K562 (cell line): ENCODE results near the gene PCBP3. TPM values are rescaled to one million over a fixed set of nuclear protein-coding genes. Genes with fewer than 3 reads are reported as not detected.

ENCODE experiments used
- ATAC-seq: fragments of 200-7000 bp; cut with Tn5 transposase; 3 replicates; pipeline ENCODE4 v1.9.1; 2020; ENCODE audit warnings: moderate library complexity
- BruUV-seq: library from RNA; stranded (reverse); fragments of 400-500 nt; replicated peaks from 2 replicates; lab custom pipeline; 2021; lab: Mats Ljungman, UMichigan
- CTCF ChIA-PET: fragments of 300-600 bp; formaldehyde crosslinking; extraction: SDS; loops from one replicate; lab custom pipeline; 2021; ENCODE audit warnings: low intra/inter-chr PET ratio; lab: Yijun Ruan, JAX
- POLR2A ChIA-PET: fragments of 300-600, 350-650 bp; sonication (Branson Sonifier 250); formaldehyde crosslinking; extraction: SDS; loops from one replicate; lab custom pipeline; 2021; ENCODE audit warnings: antibody characterized with exemption, inconsistent platforms; lab: Yijun Ruan, JAX
- DNase-seq, 4 experiments: peaks; one replicate each; pipeline versions ENCODE4 v3.0.0 to v3.0.0-alpha.2; 2011 to 2018; ENCODE audit warnings: low spot score in 3 of 4, mixed read lengths in 3 of 4; ENCODE audit errors: extremely low read depth in 1 of 4
- FAIRE-seq: peaks from 2 replicates; lab custom pipeline; 2011; peaks lifted over from hg19 to GRCh38; lab: Jason Lieb, UNC
- H2AFZ ChIP-seq: 2 replicates; pipeline ENCODE4 v1.6.0; 2011; ENCODE audit warnings: low read depth, low read length, control low read depth, inconsistent platforms
- H3K27ac ChIP-seq: fragments of 200-600 bp; 3 replicates; pipeline ENCODE4 v1.8.0; 2011; ENCODE audit warnings: low read depth, mild to moderate bottlenecking, control low read depth, inconsistent platforms, low read length, moderate library complexity, mixed read lengths; ENCODE audit errors: extremely low read depth
- H3K27me3 ChIP-seq, 2 experiments: fragments of 300-600 bp in 1 of 2; 2 replicates in 1 of 2; 3 replicates in 1 of 2; pipeline versions ENCODE4 v1.6.0 to v1.8.0; 2011; ENCODE audit warnings: inconsistent platforms in 2 of 2, low read length in 2 of 2, mild to moderate bottlenecking in 1 of 2, mixed read lengths in 1 of 2, moderate library complexity in 1 of 2; ENCODE audit not compliant: control insufficient read depth in 2 of 2, insufficient read depth in 2 of 2
- H3K36me3 ChIP-seq: fragments of 300-600 bp; 3 replicates; pipeline ENCODE4 v1.8.0; 2011; ENCODE audit warnings: mild to moderate bottlenecking, low read length, inconsistent platforms; ENCODE audit not compliant: control insufficient read depth, insufficient read depth
- H3K4me1 ChIP-seq, 2 experiments: fragments of 200-600 bp in 1 of 2; replicated peaks in 1 of 2; 2 replicates in 1 of 2; 3 replicates in 1 of 2; pipeline versions ENCODE4 v1.5.1 to v1.8.0; 2011; ENCODE audit warnings: inconsistent platforms in 2 of 2, low read length in 2 of 2, mild to moderate bottlenecking in 1 of 2, mixed read lengths in 1 of 2, moderate library complexity in 1 of 2; ENCODE audit not compliant: control insufficient read depth in 2 of 2, insufficient read depth in 2 of 2
- H3K4me2 ChIP-seq: 2 replicates; pipeline ENCODE4 v1.6.1; 2011; ENCODE audit warnings: low read length, control low read depth, inconsistent platforms, mixed read lengths; ENCODE audit not compliant: insufficient read depth
- H3K4me3 ChIP-seq: fragments of 200-600 bp; sonication (generic), shearing (Covaris generic); 2 replicates; pipeline ENCODE4 v1.5.1; 2016; ENCODE audit warnings: control low read depth, inconsistent platforms
- H3K79me2 ChIP-seq: fragments of 200-600 bp; 3 replicates; pipeline ENCODE4 v1.8.0; 2011; ENCODE audit warnings: low read length, inconsistent platforms; ENCODE audit not compliant: control insufficient read depth, insufficient read depth
- H3K9ac ChIP-seq, 2 experiments: 2 replicates each; pipeline versions ENCODE4 v1.6.0 to v1.6.1; 2011; ENCODE audit warnings: low read depth in 2 of 2, low read length in 2 of 2, control low read depth in 1 of 2, inconsistent platforms in 1 of 2, mild to moderate bottlenecking in 1 of 2, mixed read lengths in 1 of 2; ENCODE audit not compliant: insufficient read depth in 1 of 2
- H3K9me1 ChIP-seq: one replicate; pipeline ENCODE4 v1.6.0; 2011; ENCODE audit warnings: inconsistent platforms, mild to moderate bottlenecking, low read length, moderate library complexity; ENCODE audit not compliant: control insufficient read depth, insufficient read depth
- H3K9me3 ChIP-seq: replicated peaks from 2 replicates; pipeline ENCODE4 v1.5.1; 2011; ENCODE audit warnings: low read depth, low read length, inconsistent platforms; ENCODE audit not compliant: control insufficient read depth, insufficient read depth
- H4K20me1 ChIP-seq: replicated peaks from 2 replicates; pipeline ENCODE4 v1.6.1; 2011; ENCODE audit warnings: low read length, inconsistent platforms, mixed read lengths; ENCODE audit not compliant: control insufficient read depth, insufficient read depth
- ATF1 ChIP-seq, 2 experiments: fragments of 450-650 bp in 1 of 2; IDR thresholded peaks; 2 replicates each; pipeline ENCODE4 v1.6.1; 2016; ENCODE audit warnings: missing compliant biosample characterization in 1 of 2, missing genetic modification characterization in 1 of 2
- HDAC3 ChIP-seq: fragments of 450-650 bp; IDR thresholded peaks from 2 replicates; pipeline ENCODE4 v1.6.1; 2018; ENCODE audit warnings: borderline replicate concordance, mild to moderate bottlenecking, moderate library complexity; ENCODE audit not compliant: partially characterized antibody
- POLR2AphosphoS2 ChIP-seq: IDR thresholded peaks from 2 replicates; pipeline ENCODE4 v1.6.1; 2012; ENCODE audit warnings: low read length, improper control_type of control experiment
- RBM22 ChIP-seq: fragments of 200-400 bp; formaldehyde crosslinking; IDR thresholded peaks from 2 replicates; pipeline ENCODE4 v1.6.1; 2018; ENCODE audit warnings: low read length, low read depth; ENCODE audit not compliant: poor library complexity, severe bottlenecking
- RCOR1 ChIP-seq, 2 experiments: IDR thresholded peaks; 2 replicates each; pipeline ENCODE4 v1.6.1; 2012; ENCODE audit warnings: low read depth in 2 of 2, low read length in 2 of 2, borderline replicate concordance in 1 of 2, improper control_type of control experiment in 1 of 2
- REST ChIP-seq, 2 experiments: fragments of 450-650 bp; formaldehyde crosslinking in 1 of 2; IDR thresholded peaks; 2 replicates each; pipeline versions ENCODE4 v1.4.0 to v1.6.1; 2014 to 2020; ENCODE audit warnings: mild to moderate bottlenecking in 2 of 2, borderline replicate concordance in 1 of 2, low read depth in 1 of 2
- SMARCB1 ChIP-seq: IDR thresholded peaks from 2 replicates; pipeline ENCODE4 v1.6.1; 2011; ENCODE audit warnings: improper control_type of control experiment, low read depth; ENCODE audit not compliant: insufficient read length
- SMC3 ChIP-seq: conservative IDR thresholded peaks from 2 replicates; pipeline ENCODE4 v1.6.1; 2011; ENCODE audit warnings: low read depth, low read length, improper control_type of control experiment; ENCODE audit not compliant: insufficient read depth
- SNAPC5 ChIP-seq: fragments of 250-450 bp; sonication (Bioruptor Pico); IDR thresholded peaks from 2 replicates; pipeline ENCODE4 v1.8.0; 2021; ENCODE audit warnings: moderate library complexity, mild to moderate bottlenecking, inconsistent platforms
- XRCC5 ChIP-seq: fragments of 200-400 bp; formaldehyde crosslinking; IDR thresholded peaks from 2 replicates; pipeline ENCODE4 v1.6.1; 2017; ENCODE audit warnings: low read depth, mild to moderate bottlenecking, low read length
- ZKSCAN1 ChIP-seq: fragments of 150-350 bp; IDR thresholded peaks from 2 replicates; pipeline ENCODE4 v1.6.1; 2016; ENCODE audit warnings: low read depth, low read length
- ZNF239 ChIP-seq: fragments of 250-450 bp; sonication (Bioruptor Pico); IDR thresholded peaks from 2 replicates; pipeline ENCODE4 v1.4.0; 2020; ENCODE audit warnings: mild to moderate bottlenecking
- ZNF830 ChIP-seq: fragments of 250-450 bp; sonication (Bioruptor Pico); IDR thresholded peaks from 2 replicates; pipeline ENCODE4 v1.5.0; 2021; ENCODE audit warnings: mild to moderate bottlenecking
- WGBS: fragments of 100-300 bp; shearing (Covaris generic); methylation state at CpG from one replicate; pipeline ENCODE4 v1.1.6; 2016; ENCODE audit warnings: low coverage, mixed read lengths; ENCODE audit not compliant: insufficient coverage; ENCODE audit errors: missing lambda C conversion rate; 5-methylcytosine and 5-hydroxymethylcytosine counted together
- in situ Hi-C: fragments of 300-500 bp; cut with MboI; formaldehyde crosslinking; loops from 4 replicates; pipeline ENCODE4 v1.15.0; 2018; ENCODE audit warnings: inconsistent platforms, mixed read lengths
- intact Hi-C: fragments of 100-400 bp; cut with micrococcal nuclease; formaldehyde crosslinking; loops from 2 replicates; pipeline ENCODE4 v1.14.2; 2022
- polyA plus RNA-seq, 8 experiments: library from polyadenylated mRNA; depleted of rRNA in 4 of 8; stranded (reverse) in 5 of 8; unstranded in 3 of 8; fragments of >200 nt; fragmentation: Nextera tagmentation in 2 of 8; fragmentation: Illumina TruSeq in 1 of 8; extraction: Ambion mirVana in 2 of 8; extraction: Trizol in 1 of 8; gene quantifications; 2 replicates each; pipeline versions ENCODE4 v1.2.1 to v1.2.3, GENCODE V29; 2011 to 2014; ENCODE audit warnings: inconsistent platforms in 1 of 8, missing spikeins in 1 of 8
- total RNA-seq, 7 experiments: library from RNA; depleted of rRNA in 6 of 7; stranded (reverse); fragments of >200 nt in 6 of 7; fragmentation: Illumina TruSeq in 2 of 7; extraction: Trizol in 2 of 7; gene quantifications; 2 replicates each; pipeline versions ENCODE4 v1.2.1 to v1.2.3, GENCODE V29; 2011 to 2021; ENCODE audit warnings: low replicate concordance in 1 of 7

Gene PCBP3
- total and polyA plus RNA-seq, 9 of the 15 experiments (the other 6 are each of a cell fraction or from before 2014, with no cell fraction given), result 0.18 TPM; not detected in 8

DNA sequence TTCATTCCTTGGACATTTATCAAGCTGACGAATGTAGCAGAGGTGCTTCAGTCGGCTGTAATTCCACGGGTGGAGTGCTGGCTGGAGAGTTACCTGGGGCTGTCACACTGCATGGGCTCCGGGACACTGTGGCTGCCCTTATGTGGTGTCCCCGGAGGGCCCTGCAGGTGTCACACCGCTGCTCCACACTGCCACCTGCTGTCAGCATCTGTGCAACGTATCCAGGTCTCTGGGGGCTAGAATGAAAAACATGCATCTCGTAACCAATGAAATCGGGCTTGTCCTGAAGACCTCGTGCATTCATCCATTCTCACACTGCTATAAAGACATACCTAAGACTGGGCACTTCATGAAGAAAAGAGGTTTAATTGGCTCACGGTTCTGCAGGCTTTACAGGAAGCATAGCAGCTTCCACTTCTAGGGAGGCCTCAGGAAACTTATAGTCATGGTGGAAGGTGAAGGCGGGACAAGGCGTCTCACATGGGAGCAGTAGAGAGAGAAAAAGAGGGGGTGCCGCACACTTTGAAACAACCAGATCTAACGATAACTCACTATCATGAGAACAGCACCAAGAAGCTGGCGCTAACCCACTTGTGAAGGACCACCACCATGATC is 46.7 kb upstream of the PCBP3 start:
- WGBS, result 47% methylated on average over 16 of the region's 16 CpGs
- Histone ChIP-seq H3K4me1 (peaks cover 15 to 44% of the 10 kb centered on the region in 2 experiments), H3K79me2 (peaks cover 41% of the 10 kb centered on the region), H3K4me3 (no peak overlapping the region), H3K4me2 (no peak overlapping the region), H3K9me3 (0 out of 2 replicates have a peak, but pooled peaks cover 2% of the 10 kb centered on the region), H3K9me1 (peaks cover 8% of the 10 kb centered on the region), H3K27ac (no peak overlapping the region), H3K9ac (no peak overlapping the region), H3K36me3 (peaks cover 55% of the 10 kb centered on the region), H2AFZ (no peak overlapping the region), H4K20me1 (peaks cover 15% of the 10 kb centered on the region; the same call in 1 of the 2 replicates), H3K27me3 (no peaks in the 10 kb centered on the region; a peak in 1 of 5 replicates)
- peak; percentile 85 for ATAC-seq
- TSS peak; percentile 27 for BruUV-seq
- ChIA-PET CTCF (interaction anchor here (0.8 to 1.9 kb wide), 2 partner anchors 41 to 119 kb away, joined by 3 to 33 read pairs; no protein-coding TSS in a partner anchor), POLR2A (interaction anchor here (0.6 to 1.3 kb wide), 3 partner anchors 11 to 49 kb away, joined by 4 to 5 read pairs (median 4); no protein-coding TSS in a partner anchor)
- intact Hi-C loops (loop anchor here (1.0 to 5.0 kb wide), 2 partner anchors 41 to 120 kb away; no protein-coding TSS in a partner anchor), in situ Hi-C loops (loop anchor here (5.0 kb wide), 1 partner anchor 40 kb away; no protein-coding TSS in a partner anchor)
- DNase-seq, result peak; percentile 86 to 88 (median 87)
- FAIRE-seq, result peak; percentile 80
- TF ChIP-seq RCOR1 (IDR thresholded peaks at IDR 0.05; ENCODE audit: borderline replicate concordance in 1 of 2, low read depth in 2 of 2, low read length in 2 of 2) (0 out of 4 replicates have a peak, but pooled peaks of 1 of the 2 experiments have one; percentile 32), XRCC5 (0 out of 2 replicates have a peak, but pooled peaks have one; percentile 41), ZNF239 (CRISPR knock-in tag) (no peak), SNAPC5 (no peak), SMARCB1 (no peak), RBM22 (no peak), ZKSCAN1 (no peak), HDAC3 (no peak), ATF1 (CRISPR knock-in tag; IDR thresholded peaks at IDR 0.05) (no peak), ATF1 (tag; IDR thresholded peaks at IDR 0.05) (0 out of 2 replicates have a peak, but pooled peaks have one; percentile 27), SMC3 (peak; percentile 82), REST (IDR thresholded peaks at IDR 0.05; ENCODE audit: borderline replicate concordance) (peak; percentile 84), REST (CRISPR knock-in tag; IDR thresholded peaks at IDR 0.05; ENCODE audit: low read depth) (no peak), ZNF830 (CRISPR knock-in tag) (no peak), POLR2AphosphoS2 (no peak)
